GM19397 (cell line): Measurements from ENCODE around the gene RHBDD1.
A peak's percentile ranks its signal among the peaks of the same experiment; 100 is the strongest.
"Not testable (repeated sequence)": the region's sequence is repeated elsewhere in the genome, so short reads cannot be mapped to it uniquely, and the experiment has no call there.

Source experiments
- ATAC-seq: cut with Tn5 transposase; IDR thresholded peaks from one replicate; pipeline ENCODE4 v1.9.1; 2021; ENCODE audit warnings: mild to moderate bottlenecking, moderate library complexity; ENCODE audit not compliant: unreplicated experiment

RHBDD1 gene

DNA sequence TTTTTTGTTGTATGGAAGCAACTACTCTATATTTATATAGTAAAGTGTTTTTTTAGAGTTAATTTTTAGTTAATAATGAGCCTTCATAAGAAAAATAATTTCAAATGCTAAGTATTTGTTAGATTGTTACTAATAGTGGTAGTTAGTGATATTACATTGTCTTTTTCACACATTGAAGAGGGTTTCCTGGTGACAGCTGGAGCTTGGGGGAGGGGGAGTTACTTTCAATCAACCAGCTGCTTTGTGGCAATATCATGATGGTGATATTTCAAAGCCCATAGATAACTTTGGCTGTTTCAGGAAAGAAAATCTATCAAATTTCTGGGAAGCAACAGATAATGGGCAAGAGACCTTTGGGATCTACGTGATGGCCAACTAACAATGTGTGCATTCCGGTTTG, 4.1 kb downstream of the RHBDD1 start:
- no peak for ATAC-seq

- not testable (repeated sequence) for ATAC-seq
Observed at GRCh38 chr2:226843001-226843400, 7.1 kb downstream of the RHBDD1 start.

DNA sequence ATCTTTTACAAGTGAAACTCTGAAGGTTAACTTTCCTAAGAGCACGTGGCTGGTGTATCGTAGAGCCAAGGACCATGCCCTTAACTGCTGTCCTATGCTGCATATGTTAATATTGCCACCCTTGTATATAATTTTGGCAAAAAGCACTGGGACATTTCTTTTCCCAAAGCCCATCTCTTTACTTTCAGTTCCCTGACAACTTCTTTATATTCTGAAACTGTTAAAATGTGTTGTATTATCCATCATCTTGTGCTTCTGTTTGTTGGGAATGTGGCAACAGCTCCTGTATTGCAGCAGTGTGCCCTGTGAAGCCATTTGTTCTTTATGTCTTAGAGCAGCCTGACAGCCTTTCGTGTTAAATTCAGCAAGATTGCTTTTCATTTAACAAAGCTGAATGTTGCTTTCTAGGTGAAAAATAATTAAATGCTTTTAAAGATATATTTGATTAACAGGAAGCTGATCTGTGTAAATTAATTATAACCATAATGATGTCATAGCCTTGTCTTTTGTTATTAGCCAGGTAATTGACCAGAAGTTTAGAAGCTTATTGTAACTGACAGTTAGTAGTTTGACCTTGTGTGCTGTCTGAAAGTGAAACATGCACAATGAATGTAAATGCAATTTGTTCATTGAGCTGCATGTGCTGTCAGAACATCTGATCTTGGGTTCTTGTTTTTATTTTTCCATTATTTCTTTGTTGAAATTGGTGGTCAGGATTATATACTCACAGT, 9.7 kb downstream of the RHBDD1 start:
- peak; percentile 53 for ATAC-seq

- ATAC-seq, result no peak
Observed at GRCh38 chr2:226847090-226847489, 11.2 kb downstream of the RHBDD1 start.

GRCh38 chr2:226847511-226847910, 11.7 kb downstream of the RHBDD1 start:
- ATAC-seq, result no peak

DNA sequence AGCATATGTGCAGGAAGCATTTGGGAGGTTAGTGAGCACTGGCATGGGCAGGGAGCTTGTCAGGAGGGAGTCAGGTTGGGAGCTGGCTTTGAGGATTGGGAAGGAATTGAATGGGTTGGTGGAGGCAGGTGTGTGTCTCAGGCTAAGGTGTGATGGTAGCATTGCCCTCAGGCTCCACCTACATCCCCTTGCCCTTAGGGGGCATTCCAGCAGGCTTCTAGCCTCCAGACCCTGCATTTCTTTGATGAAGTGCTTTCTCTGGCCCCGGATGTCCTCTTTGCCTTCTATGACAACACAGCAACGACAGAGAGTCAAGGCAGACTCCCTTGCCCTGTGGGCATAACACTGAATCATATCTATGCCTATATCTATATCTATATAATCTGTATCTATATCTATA, 13.5 kb downstream of the RHBDD1 start:
- no peak for ATAC-seq

- ATAC-seq, result no peak
Observed at GRCh38 chr2:226850024-226850423, 14.2 kb downstream of the RHBDD1 start.

DNA sequence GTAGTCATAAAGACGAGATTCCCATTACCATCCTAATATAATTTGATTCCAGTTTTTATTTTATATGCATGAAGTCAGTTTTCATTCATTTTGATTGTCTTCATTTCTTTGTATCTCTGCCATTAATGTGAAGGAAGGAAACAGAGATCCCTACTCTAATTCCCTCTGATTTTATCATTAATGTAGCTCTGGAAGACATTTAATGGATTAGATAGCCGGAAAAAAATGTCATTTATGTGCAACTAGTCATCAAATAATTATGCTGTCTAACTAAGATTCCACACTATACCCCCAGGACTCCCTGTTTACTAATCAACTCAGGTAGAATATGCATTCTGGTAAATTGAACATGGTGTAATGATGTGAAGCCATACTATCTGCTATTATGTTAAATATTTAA, 19.9 kb downstream of the RHBDD1 start:
- no peak for ATAC-seq

DNA sequence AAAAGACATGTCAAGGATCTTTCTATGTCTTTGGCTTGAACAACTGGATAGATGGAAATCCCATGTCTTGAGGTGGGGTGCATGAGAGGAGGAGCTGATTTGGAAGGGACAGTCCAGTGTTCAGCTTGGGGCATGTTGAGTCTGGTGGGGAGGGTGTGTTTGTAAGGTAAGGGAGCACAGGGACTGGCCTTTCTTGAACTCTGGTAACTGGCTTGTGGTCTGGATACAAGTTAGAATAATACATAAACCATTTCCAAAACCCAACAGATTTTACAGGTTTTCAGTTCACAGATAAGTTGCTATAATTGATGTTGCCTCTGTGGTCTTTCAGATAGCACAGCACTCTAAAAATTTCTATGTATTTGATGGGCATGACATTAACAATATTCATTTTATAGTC, 24.2 kb downstream of the RHBDD1 start:
- no peak for ATAC-seq

DNA sequence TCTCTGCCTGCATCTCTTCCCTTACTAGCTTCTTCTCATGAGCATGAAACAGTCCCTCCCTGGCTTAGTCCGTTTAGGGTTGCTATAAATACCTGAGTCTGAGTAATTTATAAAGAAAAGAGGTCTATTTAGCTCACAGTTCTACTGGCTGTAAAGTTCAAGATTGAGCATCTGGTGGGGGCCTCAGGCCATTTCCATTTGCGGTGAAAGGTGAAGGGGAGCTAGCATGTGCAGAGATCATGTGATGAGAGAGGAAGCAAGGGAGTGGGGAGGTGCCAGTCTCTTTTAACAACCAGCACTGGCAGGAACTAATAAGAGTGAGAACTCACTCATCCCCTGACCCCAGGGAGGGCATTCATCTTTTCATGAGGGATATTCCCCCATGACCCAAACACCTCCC, 26.8 kb downstream of the RHBDD1 start:
- peak; percentile 71 for ATAC-seq

- ATAC-seq, result no peak
Observed at GRCh38 chr2:226865273-226865672, 29.4 kb downstream of the RHBDD1 start.

DNA sequence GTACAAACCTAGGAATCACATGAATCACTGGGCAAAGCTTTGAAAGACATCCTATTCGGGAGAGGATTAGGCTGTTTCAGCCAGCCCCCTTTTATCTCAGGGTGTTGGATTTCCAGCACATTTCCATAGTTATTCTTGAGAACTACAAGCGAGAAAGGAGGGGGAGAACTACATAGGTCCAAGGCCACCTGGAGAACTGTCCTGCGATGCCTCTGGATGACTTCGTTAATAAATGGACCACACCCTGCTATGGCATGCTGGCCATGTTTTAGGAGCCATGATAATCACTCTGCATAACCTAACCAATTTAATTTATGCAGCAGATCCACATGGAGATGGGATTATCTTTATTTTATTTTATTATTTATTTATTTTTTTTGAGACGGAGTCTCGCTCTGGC, 29.9 kb downstream of the RHBDD1 start:
- ATAC-seq, result no peak

- ATAC-seq, result no peak
Observed at GRCh38 chr2:226868331-226869162, 32.7 kb downstream of the RHBDD1 start.

DNA sequence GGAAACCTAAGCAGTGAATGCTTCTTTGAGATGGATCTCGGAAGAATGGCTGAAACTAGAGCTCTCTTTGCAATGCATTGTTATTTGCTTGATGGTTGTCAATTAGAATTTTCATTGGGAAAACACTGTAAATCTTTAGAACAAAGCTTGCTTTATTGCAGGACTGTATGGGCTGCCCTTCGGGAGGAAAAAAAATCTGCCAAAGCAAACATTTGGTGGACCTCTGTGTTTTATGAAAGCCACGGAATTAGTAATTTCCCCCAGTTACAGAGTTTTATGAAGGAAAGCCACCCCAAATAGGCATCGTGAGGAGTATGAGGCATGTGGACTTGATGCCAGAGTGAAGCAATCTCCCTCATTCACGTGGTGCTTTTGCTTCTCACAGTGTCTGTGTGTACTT, 33.5 kb downstream of the RHBDD1 start:
- no peak for ATAC-seq

GRCh38 chr2:226873051-226873620, 37.3 kb downstream of the RHBDD1 start:
- ATAC-seq, result peak; percentile 60

DNA sequence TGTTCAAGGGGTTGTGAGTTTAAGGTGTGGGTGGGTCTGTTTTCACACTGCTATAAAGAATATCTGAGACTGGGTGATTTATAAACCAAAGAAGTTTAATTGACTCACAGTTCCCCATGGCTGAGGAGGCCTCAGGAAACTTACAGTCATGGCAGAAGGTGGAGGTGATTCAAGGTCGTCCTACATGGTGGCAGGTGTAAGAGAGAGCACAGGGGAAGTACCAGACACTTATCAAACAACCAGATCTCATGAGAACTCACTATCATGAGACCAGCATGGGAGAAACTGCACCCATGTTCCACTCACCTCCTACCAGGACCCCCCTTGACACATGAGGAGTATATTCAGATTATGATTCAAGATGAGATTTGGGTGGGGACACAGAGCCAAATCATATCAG, 38.0 kb downstream of the RHBDD1 start:
- no peak for ATAC-seq

- no peak for ATAC-seq
Observed at GRCh38 chr2:226874749-226875148, 38.9 kb downstream of the RHBDD1 start.

DNA sequence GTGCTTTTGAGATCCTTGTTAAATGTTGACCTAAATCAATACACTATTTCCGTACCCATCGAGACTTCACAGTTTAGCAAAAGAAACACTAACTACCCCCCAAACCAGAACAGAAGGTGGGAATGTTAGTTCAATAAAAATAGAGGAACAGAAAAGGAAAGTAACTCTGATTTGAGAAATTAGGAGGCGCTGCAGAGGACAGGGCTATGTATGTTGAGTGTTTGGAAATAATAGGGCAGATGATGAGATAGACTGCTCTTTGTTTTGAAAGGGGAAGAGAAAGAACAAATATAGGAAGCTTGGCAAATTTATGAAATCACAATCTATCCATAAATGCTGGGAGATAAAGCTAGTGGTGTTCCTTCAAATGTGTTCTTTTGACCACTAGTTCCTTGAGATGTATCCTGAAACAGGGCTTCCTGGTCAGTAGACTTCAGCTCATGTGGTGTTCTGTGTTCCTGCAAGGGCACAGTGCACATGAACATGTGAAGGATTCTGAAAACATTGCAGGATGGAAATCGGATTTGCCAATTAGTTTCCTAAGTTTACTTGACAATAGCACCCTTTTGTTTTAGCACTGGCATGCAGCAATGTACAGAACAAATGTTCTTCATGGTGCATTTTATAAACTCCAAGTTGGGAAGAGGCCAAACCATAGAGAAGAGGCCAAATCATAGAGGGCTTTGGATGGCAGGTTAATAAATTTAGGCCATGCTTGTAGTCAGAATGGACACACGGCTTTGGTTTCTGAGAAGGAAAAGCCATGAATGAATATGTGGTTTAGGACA, 39.8 kb downstream of the RHBDD1 start:
- peak; percentile 62 for ATAC-seq

DNA sequence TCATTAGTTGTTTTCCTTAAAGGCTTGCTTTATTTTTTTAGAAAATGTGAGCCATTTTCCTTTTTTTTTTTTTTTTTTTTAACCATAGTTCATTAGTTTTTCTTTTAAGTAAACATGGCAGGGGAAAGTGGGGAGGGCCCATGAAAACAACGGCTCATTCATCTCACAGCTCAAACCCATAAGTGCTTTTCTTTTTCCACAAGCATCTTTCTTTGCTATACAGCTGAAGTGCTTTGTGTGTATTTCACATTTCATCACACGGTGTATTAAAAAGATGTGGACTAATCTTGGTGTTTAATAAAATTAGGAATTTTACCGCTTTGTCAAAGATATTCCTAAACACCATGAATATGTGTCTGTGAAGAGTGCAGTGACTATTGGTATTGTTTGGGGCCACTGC, 41.6 kb downstream of the RHBDD1 start:
- ATAC-seq, result no peak

- no peak for ATAC-seq
Observed at GRCh38 chr2:226881287-226881686, 45.4 kb downstream of the RHBDD1 start.

GRCh38 chr2:226882606-226883005, 46.8 kb downstream of the RHBDD1 start:
- ATAC-seq, result no peak
